ENCODE results near the gene RNFT2.

- TF ChIP-seq CTCF (conservative IDR thresholded peaks at IDR 0.05 in 1 of 2, IDR thresholded peaks at IDR 0.05 in 1 of 2; ENCODE audit: extremely low read depth in 1 of 2, insufficient read depth in 1 of 2, low read depth in 1 of 2, low read length in 2 of 2) (no peak), EZH2 (IDR thresholded peaks at IDR 0.05; ENCODE audit: borderline replicate concordance, low read length) (no peak)
Measured at GRCh38 chr12:116887897-116888296, 149.8 kb downstream of the RNFT2 start.
